Measurements from ENCODE around the gene NR1D1. TPM values are rescaled to one million over a fixed set of nuclear protein-coding genes. Genes with fewer than 3 reads are reported as not detected.
A peak's percentile ranks its signal among the peaks of the same experiment; 100 is the strongest.

NR1D1 gene
- total and polyA plus RNA-seq, 2 of the 13 experiments (the other 11 are each of a cell fraction or from before 2014, with no cell fraction given), result 2.1 to 2.7 TPM

GRCh38 chr17:40098846-40099618 lies 1.4 kb downstream of the NR1D1 start (continued):
- TF ChIP-seq, protein P1, sequence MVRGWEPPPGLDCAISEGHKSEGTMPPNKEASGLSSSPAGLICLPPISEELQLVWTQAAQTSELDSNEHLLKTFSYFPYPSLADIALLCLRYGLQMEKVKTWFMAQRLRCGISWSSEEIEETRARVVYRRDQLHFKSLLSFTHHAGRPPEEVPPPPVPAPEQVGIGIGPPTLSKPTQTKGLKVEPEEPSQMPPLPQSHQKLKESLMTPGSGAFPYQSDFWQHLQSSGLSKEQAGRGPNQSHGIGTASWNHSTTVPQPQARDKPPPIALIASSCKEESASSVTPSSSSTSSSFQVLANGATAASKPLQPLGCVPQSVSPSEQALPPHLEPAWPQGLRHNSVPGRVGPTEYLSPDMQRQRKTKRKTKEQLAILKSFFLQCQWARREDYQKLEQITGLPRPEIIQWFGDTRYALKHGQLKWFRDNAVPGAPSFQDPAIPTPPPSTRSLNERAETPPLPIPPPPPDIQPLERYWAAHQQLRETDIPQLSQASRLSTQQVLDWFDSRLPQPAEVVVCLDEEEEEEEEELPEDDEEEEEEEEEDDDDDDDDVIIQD (CRISPR knock-in tag; IDR thresholded peaks at IDR 0.05; ENCODE audit: low read depth), result peak; percentile 93
- TF ChIP-seq YEATS4 (CRISPR knock-in tag; IDR thresholded peaks at IDR 0.05; ENCODE audit: borderline replicate concordance) (peak; percentile 97), ZNF619 (CRISPR knock-in tag; IDR thresholded peaks at IDR 0.05) (no peak), ZNF790 (CRISPR knock-in tag; IDR thresholded peaks at IDR 0.05; ENCODE audit: borderline replicate concordance) (peak; percentile 98), ZIK1 (CRISPR knock-in tag; IDR thresholded peaks at IDR 0.05; ENCODE audit: borderline replicate concordance, low read depth) (peak; percentile 94), ZNF143 (CRISPR knock-in tag; IDR thresholded peaks at IDR 0.05) (peak; percentile 80), ZNF816 (CRISPR knock-in tag; IDR thresholded peaks at IDR 0.05; ENCODE audit: borderline replicate concordance) (peak; percentile 85; the same call in 1 of the 2 replicates), DMAP1 (CRISPR knock-in tag; IDR thresholded peaks at IDR 0.05) (peak; percentile 98), ZNF432 (CRISPR knock-in tag; IDR thresholded peaks at IDR 0.05; ENCODE audit: borderline replicate concordance) (no peak), HDAC1 (CRISPR knock-in tag; IDR thresholded peaks at IDR 0.05) (peak; percentile 100), POGZ (CRISPR knock-in tag; IDR thresholded peaks at IDR 0.05) (peak; percentile 83), ZNF780A (CRISPR knock-in tag; IDR thresholded peaks at IDR 0.05) (peak; percentile 97), HNRNPK (IDR thresholded peaks at IDR 0.05; ENCODE audit: low read depth, low read length, poor library complexity, severe bottlenecking) (peak; percentile 55), ZNF670 (CRISPR knock-in tag; IDR thresholded peaks at IDR 0.05; ENCODE audit: borderline replicate concordance) (peak; percentile 97), HOXA7 (CRISPR knock-in tag; IDR thresholded peaks at IDR 0.05) (peak; percentile 66; the same call in 1 of the 2 replicates), BRD4 (CRISPR knock-in tag; IDR thresholded peaks at IDR 0.05) (no peak), SCMH1 (CRISPR knock-in tag; IDR thresholded peaks at IDR 0.05; ENCODE audit: borderline replicate concordance) (no peak), XBP1 (CRISPR knock-in tag; IDR thresholded peaks at IDR 0.05) (no peak), FOXP1 (IDR thresholded peaks at IDR 0.05) (no peak), FOXP1 (CRISPR knock-in tag; IDR thresholded peaks at IDR 0.05) (peak; percentile 79), NR2F6 (IDR thresholded peaks at IDR 0.05) (peak; percentile 75), NR2F6 (CRISPR knock-in tag; IDR thresholded peaks at IDR 0.05) (peak; percentile 96)
- TF ChIP-seq, protein P2, sequence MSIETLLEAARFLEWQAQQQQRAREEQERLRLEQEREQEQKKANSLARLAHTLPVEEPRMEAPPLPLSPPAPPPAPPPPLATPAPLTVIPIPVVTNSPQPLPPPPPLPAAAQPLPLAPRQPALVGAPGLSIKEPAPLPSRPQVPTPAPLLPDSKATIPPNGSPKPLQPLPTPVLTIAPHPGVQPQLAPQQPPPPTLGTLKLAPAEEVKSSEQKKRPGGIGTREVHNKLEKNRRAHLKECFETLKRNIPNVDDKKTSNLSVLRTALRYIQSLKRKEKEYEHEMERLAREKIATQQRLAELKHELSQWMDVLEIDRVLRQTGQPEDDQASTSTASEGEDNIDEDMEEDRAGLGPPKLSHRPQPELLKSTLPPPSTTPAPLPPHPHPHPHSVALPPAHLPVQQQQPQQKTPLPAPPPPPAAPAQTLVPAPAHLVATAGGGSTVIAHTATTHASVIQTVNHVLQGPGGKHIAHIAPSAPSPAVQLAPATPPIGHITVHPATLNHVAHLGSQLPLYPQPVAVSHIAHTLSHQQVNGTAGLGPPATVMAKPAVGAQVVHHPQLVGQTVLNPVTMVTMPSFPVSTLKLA (IDR thresholded peaks at IDR 0.05), result peak; percentile 100
- TF ChIP-seq, protein P3, sequence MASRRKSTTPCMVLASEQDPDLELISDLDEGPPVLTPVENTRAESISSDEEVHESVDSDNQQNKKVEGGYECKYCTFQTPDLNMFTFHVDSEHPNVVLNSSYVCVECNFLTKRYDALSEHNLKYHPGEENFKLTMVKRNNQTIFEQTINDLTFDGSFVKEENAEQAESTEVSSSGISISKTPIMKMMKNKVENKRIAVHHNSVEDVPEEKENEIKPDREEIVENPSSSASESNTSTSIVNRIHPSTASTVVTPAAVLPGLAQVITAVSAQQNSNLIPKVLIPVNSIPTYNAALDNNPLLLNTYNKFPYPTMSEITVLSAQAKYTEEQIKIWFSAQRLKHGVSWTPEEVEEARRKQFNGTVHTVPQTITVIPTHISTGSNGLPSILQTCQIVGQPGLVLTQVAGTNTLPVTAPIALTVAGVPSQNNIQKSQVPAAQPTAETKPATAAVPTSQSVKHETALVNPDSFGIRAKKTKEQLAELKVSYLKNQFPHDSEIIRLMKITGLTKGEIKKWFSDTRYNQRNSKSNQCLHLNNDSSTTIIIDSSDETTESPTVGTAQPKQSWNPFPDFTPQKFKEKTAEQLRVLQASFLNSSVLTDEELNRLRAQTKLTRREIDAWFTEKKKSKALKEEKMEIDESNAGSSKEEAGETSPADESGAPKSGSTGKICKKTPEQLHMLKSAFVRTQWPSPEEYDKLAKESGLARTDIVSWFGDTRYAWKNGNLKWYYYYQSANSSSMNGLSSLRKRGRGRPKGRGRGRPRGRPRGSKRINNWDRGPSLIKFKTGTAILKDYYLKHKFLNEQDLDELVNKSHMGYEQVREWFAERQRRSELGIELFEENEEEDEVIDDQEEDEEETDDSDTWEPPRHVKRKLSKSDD (CRISPR knock-in tag; IDR thresholded peaks at IDR 0.05; ENCODE audit: low read depth), result no peak
- TF ChIP-seq, protein P4, sequence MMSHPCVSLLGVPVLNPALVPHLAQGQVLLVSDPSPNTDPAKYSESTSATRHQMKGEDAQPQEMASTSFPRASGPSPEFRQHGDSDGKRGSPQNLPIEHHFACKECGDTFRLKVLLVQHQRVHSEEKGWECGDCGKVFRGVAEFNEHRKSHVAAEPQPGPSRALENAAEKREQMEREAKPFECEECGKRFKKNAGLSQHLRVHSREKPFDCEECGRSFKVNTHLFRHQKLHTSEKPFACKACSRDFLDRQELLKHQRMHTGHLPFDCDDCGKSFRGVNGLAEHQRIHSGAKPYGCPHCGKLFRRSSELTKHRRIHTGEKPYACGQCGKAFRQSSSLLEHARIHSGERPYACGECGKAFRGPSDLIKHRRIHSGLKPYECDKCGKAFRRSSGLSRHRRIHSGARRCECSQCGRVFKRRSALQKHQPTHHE (CRISPR knock-in tag; IDR thresholded peaks at IDR 0.05; ENCODE audit: borderline replicate concordance), result peak; percentile 85; the same call in 1 of the 2 replicates
